ENCODE results near the gene DPP9.

Gene DPP9

GRCh38 chr19:4657262-4657661 is 66.4 kb downstream of the DPP9 start:
- Histone ChIP-seq H3K27me3 (replicated peaks; ENCODE audit: control insufficient read depth, insufficient read depth, low read length) (no peaks in the 10 kb centered on the region), H3K4me3 (replicated peaks; ENCODE audit: low read depth, low read length) (no peak overlapping the region), H3K36me3 (ENCODE audit: control insufficient read depth, insufficient read depth, low read length) (peaks cover 23% of the 10 kb centered on the region)
- no peak for TF ChIP-seq CTCF (IDR thresholded peaks at IDR 0.05; ENCODE audit: insufficient read depth, low read length, poor library complexity, severe bottlenecking)
- DNase-seq (ENCODE audit: extremely low read depth, insufficient read length), result no peak

GRCh38 chr19:4656102-4656501 is 67.5 kb downstream of the DPP9 start:
- Histone ChIP-seq H3K36me3 (ENCODE audit: control insufficient read depth, insufficient read depth, low read length) (peaks cover 23% of the 10 kb centered on the region), H3K27me3 (replicated peaks; ENCODE audit: control insufficient read depth, insufficient read depth, low read length) (no peaks in the 10 kb centered on the region), H3K4me3 (replicated peaks; ENCODE audit: low read depth, low read length) (no peak overlapping the region)
- no peak for TF ChIP-seq CTCF (IDR thresholded peaks at IDR 0.05; ENCODE audit: insufficient read depth, low read length, poor library complexity, severe bottlenecking)
- no peak for DNase-seq (ENCODE audit: extremely low read depth, insufficient read length)

GRCh38 chr19:4654437-4655361 is 68.9 kb downstream of the DPP9 start:
- Histone ChIP-seq H3K4me3 (replicated peaks; ENCODE audit: low read depth, low read length) (no peak overlapping the region), H3K36me3 (ENCODE audit: control insufficient read depth, insufficient read depth, low read length) (peaks cover 22% of the 10 kb centered on the region), H3K27me3 (replicated peaks; ENCODE audit: control insufficient read depth, insufficient read depth, low read length) (no peaks in the 10 kb centered on the region)
- TF ChIP-seq CTCF (IDR thresholded peaks at IDR 0.05; ENCODE audit: insufficient read depth, low read length, poor library complexity, severe bottlenecking), result no peak
- no peak for DNase-seq (ENCODE audit: extremely low read depth, insufficient read length)

- Histone ChIP-seq H3K4me3 (replicated peaks; ENCODE audit: low read depth, low read length) (no peak overlapping the region), H3K27me3 (replicated peaks; ENCODE audit: control insufficient read depth, insufficient read depth, low read length) (no peaks in the 10 kb centered on the region), H3K36me3 (ENCODE audit: control insufficient read depth, insufficient read depth, low read length) (peaks cover 21% of the 10 kb centered on the region)
- no peak for DNase-seq (ENCODE audit: extremely low read depth, insufficient read length)
- TF ChIP-seq CTCF (IDR thresholded peaks at IDR 0.05; ENCODE audit: insufficient read depth, low read length, poor library complexity, severe bottlenecking), result no peak
These were observed 69.7 kb downstream of the DPP9 start for GRCh38 chr19:4653793-4654436.

GRCh38 chr19:4652075-4652474 is 71.6 kb downstream of the DPP9 start:
- no peak for DNase-seq (ENCODE audit: extremely low read depth, insufficient read length)
- H3K4me3 ChIP-seq (replicated peaks; ENCODE audit: low read depth, low read length), result no peak overlapping the region
- no peaks in the 10 kb centered on the region for H3K27me3 ChIP-seq (replicated peaks; ENCODE audit: control insufficient read depth, insufficient read depth, low read length)
- H3K36me3 ChIP-seq (ENCODE audit: control insufficient read depth, insufficient read depth, low read length), result peaks cover 13% of the 10 kb centered on the region
- no peak for TF ChIP-seq CTCF (IDR thresholded peaks at IDR 0.05; ENCODE audit: insufficient read depth, low read length, poor library complexity, severe bottlenecking)
